Right lobe of liver (tissue), 6 donors: ENCODE results near the gene CACNA2D3. TPM values are rescaled to one million over a fixed set of nuclear protein-coding genes. Genes with fewer than 3 reads are reported as not detected.

Source experiments
- ATAC-seq, 4 donors: fragments of 200-7000 bp; cut with Tn5 transposase; one replicate each; pipeline ENCODE4 v1.9.1; 2020; ENCODE audit warnings: mild to moderate bottlenecking in 4 of 4, moderate library complexity in 4 of 4
- DNase-seq, 3 donors: peaks; one replicate each; pipeline ENCODE4 v3.0.0-alpha.2; 2020
- H3K27ac ChIP-seq, 3 donors: fragments of 200-600 bp; one replicate each; pipeline ENCODE4 v1.8.0; 2022
- H3K27me3 ChIP-seq, 2 donors: fragments of 200-600 bp; one replicate each; pipeline ENCODE4 v1.8.0; 2022
- H3K36me3 ChIP-seq, 4 donors: fragments of 200-600 bp; sonication (generic) in 1 of 4; one replicate each; pipeline versions ENCODE4 v1.5.1 to v1.8.0; 2017 to 2022; ENCODE audit warnings: control low read depth in 1 of 4
- H3K4me1 ChIP-seq, 4 donors: fragments of 200-600 bp; sonication (generic) in 1 of 4; one replicate each; pipeline versions ENCODE4 v1.5.1 to v1.8.0; 2017 to 2022; ENCODE audit warnings: control low read depth in 1 of 4
- H3K4me3 ChIP-seq, 3 donors: fragments of 200-600 bp; one replicate each; pipeline ENCODE4 v1.8.0; 2022
- H3K9me3 ChIP-seq, 4 donors: fragments of 200-600 bp; sonication (generic) in 1 of 4; one replicate each; pipeline versions ENCODE4 v1.5.1 to v1.8.0; 2017 to 2022; ENCODE audit warnings: control low read depth in 1 of 4
- POLR2A ChIP-seq: fragments of 450-650 bp; IDR thresholded peaks from one replicate; pipeline ENCODE4 v1.6.1; 2017; ENCODE audit warnings: antibody characterized with exemption, mild to moderate bottlenecking
- WGBS: methylation state at CpG from one replicate; pipeline ENCODE4 v1.1.6; 2018; ENCODE audit warnings: low coverage, low lambda C conversion rate; ENCODE audit not compliant: insufficient coverage; ENCODE audit errors: missing lambda C conversion rate; 5-methylcytosine and 5-hydroxymethylcytosine counted together
- intact Hi-C, 2 donors: fragments of 100-400 bp; cut with DNase I; formaldehyde crosslinking; loops; one replicate each; pipeline versions ENCODE4 v1.11.2 to v1.14.1; 2022
- total RNA-seq, 6 experiments: library from RNA; depleted of rRNA in 2 of 6; stranded (reverse); fragments of >200 nt in 2 of 6; fragmentation: NEBNext Ultra II Directional in 3 of 6; extraction: Animal tissue kit (Norgen Biotek cat#: 25700) in 3 of 6; gene quantifications; one replicate each; pipeline versions ENCODE4 v1.1.0 to v1.2.4, GENCODE V29; 2016 to 2023
- TF ChIP-seq, protein P1 (sequence below), 4 donors: fragments of 200-600 bp in 3 of 4; fragments of 450-650 bp in 1 of 4; IDR thresholded peaks; one replicate each; pipeline versions ENCODE4 v1.5.1 to v1.8.0; 2016 to 2022; ENCODE audit warnings: antibody characterized with exemption in 4 of 4, mild to moderate bottlenecking in 2 of 4
- donor health status: DM: no; HTN: yes; CAD: no.
- donor health status: DM: no; HTN: no; CAD: no.
- donor health status: DM: no; HTN: no; CAD: no.
- donor health status: DM: no; HTN: yes; CAD: no.
- donor health status: DM: no; HTN: yes; CAD: no.

Gene CACNA2D3
- total RNA-seq, 6 experiments from 2014 or later = 0.28 to 0.87 TPM; not detected in 4

DNA sequence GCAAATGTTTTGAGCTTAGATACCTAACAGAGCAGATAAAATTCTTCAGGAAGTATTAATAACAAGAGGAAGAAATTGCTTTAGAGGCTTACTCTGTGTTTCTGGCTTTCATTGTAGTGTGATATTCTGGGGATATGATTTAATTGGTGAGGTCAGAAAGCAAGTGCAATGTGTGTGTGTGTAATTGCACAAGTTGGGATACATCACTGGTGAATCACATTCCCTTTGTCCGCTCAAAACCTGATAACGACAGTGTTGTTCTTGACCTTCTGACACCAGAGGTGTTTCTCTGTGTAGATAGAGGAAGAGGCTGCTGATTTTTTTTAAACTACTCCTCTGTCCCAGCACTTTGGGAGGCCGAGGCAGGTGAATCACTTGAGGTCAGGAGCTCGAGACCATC is 161.1 kb downstream of the CACNA2D3 start:
- Histone ChIP-seq H3K4me1 (no peaks in the 10 kb centered on the region), H3K36me3 (no peaks in the 10 kb centered on the region), H3K9me3 (no peaks in the 10 kb centered on the region), H3K4me3 (no peak overlapping the region), H3K27ac (no peak overlapping the region), H3K27me3 (no peaks in the 10 kb centered on the region)
- 35% methylated on average over 4 of the region's 4 CpGs for WGBS
- DNase-seq (no peak), ATAC-seq (peak in 1 of 4 donors; percentile 51)
- intact Hi-C loops = no loop called here
- no peak for TF ChIP-seq POLR2A
- TF ChIP-seq, protein P1, sequence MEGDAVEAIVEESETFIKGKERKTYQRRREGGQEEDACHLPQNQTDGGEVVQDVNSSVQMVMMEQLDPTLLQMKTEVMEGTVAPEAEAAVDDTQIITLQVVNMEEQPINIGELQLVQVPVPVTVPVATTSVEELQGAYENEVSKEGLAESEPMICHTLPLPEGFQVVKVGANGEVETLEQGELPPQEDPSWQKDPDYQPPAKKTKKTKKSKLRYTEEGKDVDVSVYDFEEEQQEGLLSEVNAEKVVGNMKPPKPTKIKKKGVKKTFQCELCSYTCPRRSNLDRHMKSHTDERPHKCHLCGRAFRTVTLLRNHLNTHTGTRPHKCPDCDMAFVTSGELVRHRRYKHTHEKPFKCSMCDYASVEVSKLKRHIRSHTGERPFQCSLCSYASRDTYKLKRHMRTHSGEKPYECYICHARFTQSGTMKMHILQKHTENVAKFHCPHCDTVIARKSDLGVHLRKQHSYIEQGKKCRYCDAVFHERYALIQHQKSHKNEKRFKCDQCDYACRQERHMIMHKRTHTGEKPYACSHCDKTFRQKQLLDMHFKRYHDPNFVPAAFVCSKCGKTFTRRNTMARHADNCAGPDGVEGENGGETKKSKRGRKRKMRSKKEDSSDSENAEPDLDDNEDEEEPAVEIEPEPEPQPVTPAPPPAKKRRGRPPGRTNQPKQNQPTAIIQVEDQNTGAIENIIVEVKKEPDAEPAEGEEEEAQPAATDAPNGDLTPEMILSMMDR (IDR thresholded peaks at IDR 0.05) = no peak

DNA sequence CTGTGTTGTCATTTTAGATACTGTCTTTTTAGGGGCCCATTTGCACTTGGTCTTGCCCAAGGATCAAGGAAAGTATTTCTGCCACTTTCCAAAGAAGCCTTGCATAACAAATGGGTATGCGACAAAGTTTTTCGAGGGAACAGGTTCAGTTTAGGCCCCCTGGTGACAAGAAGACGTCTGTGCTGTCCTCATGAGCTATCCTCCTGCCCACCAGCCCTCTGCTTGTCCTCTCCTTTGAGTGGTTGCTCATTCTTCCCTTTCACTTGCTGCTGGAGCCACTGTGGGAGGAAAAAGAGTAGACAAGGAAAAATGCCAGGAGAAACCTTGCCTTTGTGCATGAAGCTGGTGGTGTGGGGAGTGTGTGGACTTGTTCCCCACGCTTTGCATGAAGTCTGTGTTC is 171.9 kb downstream of the CACNA2D3 start:
- Histone ChIP-seq H3K4me1 (peaks cover 0 to 2% (median 0%) of the 10 kb centered on the region in 4 donors), H3K27me3 (no peaks in the 10 kb centered on the region), H3K4me3 (no peak overlapping the region), H3K9me3 (no peaks in the 10 kb centered on the region), H3K27ac (no peak overlapping the region), H3K36me3 (no peaks in the 10 kb centered on the region)
- DNase-seq (no peak), ATAC-seq (no peak)
- intact Hi-C loops = no loop called here
- 25% methylated on average over 3 of the region's 4 CpGs for WGBS
- TF ChIP-seq, protein P1 (IDR thresholded peaks at IDR 0.05) = no peak
- no peak for TF ChIP-seq POLR2A

DNA sequence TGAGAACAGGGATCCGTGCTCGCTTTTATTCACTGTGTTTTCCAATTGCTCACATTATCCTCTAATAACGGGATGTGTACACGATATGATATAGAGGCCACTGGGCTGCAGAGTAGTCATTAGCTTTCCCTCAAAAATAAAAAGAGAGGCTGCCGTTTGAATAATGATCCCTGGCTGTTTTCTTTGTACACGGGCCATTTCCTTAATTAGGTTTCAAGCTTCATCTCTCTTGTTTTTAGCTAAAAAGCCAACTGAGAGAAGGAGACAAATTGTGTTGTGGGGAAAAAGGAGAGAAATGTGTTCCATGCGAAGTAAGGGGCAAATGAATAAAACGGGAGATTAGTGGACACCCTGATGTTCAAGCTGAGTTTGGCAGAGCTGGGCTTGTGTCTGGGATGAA is 174.2 kb downstream of the CACNA2D3 start:
- H3K4me1 ChIP-seq = peaks cover 0 to 9% (median 0%) of the 10 kb centered on the region in 4 donors
- no peak for DNase-seq
- no peaks in the 10 kb centered on the region for H3K36me3 ChIP-seq
- H3K27ac ChIP-seq = no peak overlapping the region
- no peak for TF ChIP-seq POLR2A
- TF ChIP-seq, protein P1 (IDR thresholded peaks at IDR 0.05) = no peak
- ATAC-seq = no peak
- intact Hi-C loops = no loop called here
- H3K4me3 ChIP-seq = no peak overlapping the region
- WGBS = 65% methylated on average over 8 of the region's 8 CpGs
- H3K27me3 ChIP-seq = no peaks in the 10 kb centered on the region
- no peaks in the 10 kb centered on the region for H3K9me3 ChIP-seq

DNA sequence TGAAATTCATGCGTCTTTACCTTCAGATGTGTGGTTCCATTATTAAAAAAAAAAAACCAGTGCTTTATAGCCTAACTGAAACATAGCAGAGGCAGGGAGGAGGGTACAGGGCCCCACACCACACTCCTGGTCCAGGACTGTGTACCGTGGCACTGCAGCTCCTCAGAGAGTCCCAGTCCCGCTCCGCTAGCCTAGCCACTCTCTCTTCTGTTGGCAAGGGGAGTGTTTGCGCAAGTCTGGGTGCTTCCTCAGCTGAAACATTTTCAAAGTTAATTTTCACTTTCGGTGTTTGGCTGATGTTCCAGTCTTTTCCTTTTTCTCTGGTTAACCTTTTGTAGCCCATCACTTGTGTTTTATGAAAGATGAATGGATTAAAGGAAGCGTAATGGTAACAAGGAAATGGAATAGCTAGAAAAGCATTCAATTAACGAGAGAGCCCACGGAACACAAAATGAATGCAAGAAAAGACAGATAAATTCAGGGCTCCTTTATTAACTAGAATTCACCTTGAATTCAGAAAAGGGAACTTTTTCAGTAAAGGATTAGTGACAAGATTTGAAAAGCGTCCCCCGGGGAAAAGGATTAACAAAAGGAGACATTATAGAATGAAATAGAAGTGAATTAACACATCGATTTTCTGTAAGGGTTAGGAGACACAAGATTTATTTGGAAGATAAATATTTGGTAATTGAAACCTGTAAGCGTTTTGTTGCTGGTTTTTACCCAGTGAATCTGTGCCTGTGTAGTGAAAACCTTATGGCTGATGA is 177.0 kb downstream of the CACNA2D3 start:
- 40% methylated on average over 12 of the region's 13 CpGs for WGBS
- intact Hi-C loops = no loop called here
- H3K4me1 ChIP-seq = peaks cover 0 to 9% (median 0%) of the 10 kb centered on the region in 4 donors
- no peaks in the 10 kb centered on the region for H3K36me3 ChIP-seq
- ATAC-seq = peak; percentile 90 to 97 (median 96)
- H3K27me3 ChIP-seq = no peaks in the 10 kb centered on the region
- TF ChIP-seq POLR2A = no peak
- TF ChIP-seq, protein P1 (IDR thresholded peaks at IDR 0.05) = no peak
- H3K9me3 ChIP-seq = no peaks in the 10 kb centered on the region
- peak overlapping the region in 1 of 3 donors; percentile 21 for H3K4me3 ChIP-seq
- H3K27ac ChIP-seq = peak overlapping the region in 1 of 3 donors; percentile 33
- DNase-seq = peak; percentile 61 to 77 (median 70)
